ENCODE results near the gene MYH13. TPM values are rescaled to one million over a fixed set of nuclear protein-coding genes. Genes with fewer than 3 reads are reported as not detected.

Gene MYH13
- total RNA-seq, 1 experiment from 2014 or later, result not detected

GRCh38 chr17:10417431-10417830 is 44.6 kb upstream of the MYH13 start:
- intact Hi-C loops (cut with micrococcal nuclease), result no loop called here
- no TSS peak for BruUV-seq (replicated peaks)
- TF ChIP-seq CTCF (IDR thresholded peaks at IDR 0.05; ENCODE audit: unreplicated experiment), result no peak
- Mint-ChIP-seq H3K27me3 (ENCODE audit: insufficient read depth, unreplicated experiment) (no peaks in the 10 kb centered on the region), H3K9me3 (ENCODE audit: unreplicated experiment) (no peaks in the 10 kb centered on the region), H3K4me1 (ENCODE audit: insufficient read depth, unreplicated experiment) (peaks cover 12% of the 10 kb centered on the region), H3K36me3 (ENCODE audit: insufficient read depth, unreplicated experiment) (no peaks in the 10 kb centered on the region), H3K27ac (ENCODE audit: low read depth, unreplicated experiment) (no peak overlapping the region), H3K4me3 (ENCODE audit: unreplicated experiment) (no peak overlapping the region)
- no peak for DNase-seq (ENCODE audit: unreplicated experiment)
- ChIA-PET CTCF (interaction anchor here (1.0 to 1.3 kb wide), 2 partner anchors 90 to 122 kb away, joined by 4 read pairs; no protein-coding TSS in a partner anchor), POLR2A (no interaction called here)

- Mint-ChIP-seq H3K27me3 (ENCODE audit: insufficient read depth, unreplicated experiment) (no peaks in the 10 kb centered on the region), H3K9me3 (ENCODE audit: unreplicated experiment) (no peaks in the 10 kb centered on the region), H3K4me1 (ENCODE audit: insufficient read depth, unreplicated experiment) (peaks cover 6% of the 10 kb centered on the region), H3K36me3 (ENCODE audit: insufficient read depth, unreplicated experiment) (no peaks in the 10 kb centered on the region), H3K27ac (ENCODE audit: low read depth, unreplicated experiment) (no peak overlapping the region), H3K4me3 (ENCODE audit: unreplicated experiment) (no peak overlapping the region)
- ChIA-PET CTCF (no interaction called here), POLR2A (no interaction called here)
- no peak for DNase-seq (ENCODE audit: unreplicated experiment)
- no peak for TF ChIP-seq CTCF (IDR thresholded peaks at IDR 0.05; ENCODE audit: unreplicated experiment)
- intact Hi-C loops (cut with micrococcal nuclease), result no loop called here
- no TSS peak for BruUV-seq (replicated peaks)
Observed at GRCh38 chr17:10415161-10415560, 42.4 kb upstream of the MYH13 start.

- intact Hi-C loops (cut with micrococcal nuclease), result no loop called here
- BruUV-seq (replicated peaks), result no TSS peak
Observed at GRCh38 chr17:10403589-10403988, 30.8 kb upstream of the MYH13 start.

GRCh38 chr17:10398352-10398751 is 25.5 kb upstream of the MYH13 start:
- no TSS peak for BruUV-seq (replicated peaks)
- POLR2A ChIA-PET, result no interaction called here
- H3K27me3 Mint-ChIP-seq (ENCODE audit: insufficient read depth, unreplicated experiment), result peaks cover 55% of the 10 kb centered on the region
- H3K4me3 Mint-ChIP-seq (ENCODE audit: unreplicated experiment), result no peak overlapping the region
- no peak for TF ChIP-seq CTCF (IDR thresholded peaks at IDR 0.05; ENCODE audit: unreplicated experiment)
- H3K4me1 Mint-ChIP-seq (ENCODE audit: insufficient read depth, unreplicated experiment), result no peaks in the 10 kb centered on the region
- intact Hi-C loops (cut with micrococcal nuclease), result no loop called here
- H3K27ac Mint-ChIP-seq (ENCODE audit: low read depth, unreplicated experiment), result no peak overlapping the region
- DNase-seq (ENCODE audit: unreplicated experiment), result no peak
- H3K9me3 Mint-ChIP-seq (ENCODE audit: unreplicated experiment), result no peaks in the 10 kb centered on the region
- H3K36me3 Mint-ChIP-seq (ENCODE audit: insufficient read depth, unreplicated experiment), result no peaks in the 10 kb centered on the region
- CTCF ChIA-PET, result no interaction called here

More at GRCh38 chr17:10403589-10403988, 30.8 kb upstream of the MYH13 start:
- Mint-ChIP-seq H3K36me3 (ENCODE audit: insufficient read depth, unreplicated experiment) (no peaks in the 10 kb centered on the region), H3K27ac (ENCODE audit: low read depth, unreplicated experiment) (no peak overlapping the region), H3K4me1 (ENCODE audit: insufficient read depth, unreplicated experiment) (no peaks in the 10 kb centered on the region), H3K4me3 (ENCODE audit: unreplicated experiment) (no peak overlapping the region), H3K27me3 (ENCODE audit: insufficient read depth, unreplicated experiment) (peaks cover 52% of the 10 kb centered on the region), H3K9me3 (ENCODE audit: unreplicated experiment) (no peaks in the 10 kb centered on the region)
- TF ChIP-seq CTCF (IDR thresholded peaks at IDR 0.05; ENCODE audit: unreplicated experiment), result no peak
- CTCF ChIA-PET, result interaction anchor here (1.6 kb wide), 1 partner anchor 215 kb away, joined by 5 read pairs; no protein-coding TSS in a partner anchor
- no peak for DNase-seq (ENCODE audit: unreplicated experiment)
- POLR2A ChIA-PET, result no interaction called here

All from MCF 10A (cell line).